B cell (primary cell): Measurements from ENCODE around the gene PRKN.

Experiments
- EZH2 ChIP-seq: IDR thresholded peaks from 2 replicates; pipeline ENCODE4 v1.6.1; 2012; ENCODE audit warnings: borderline replicate concordance, low read depth, mild to moderate bottlenecking, moderate library complexity, low read length; ENCODE audit not compliant: insufficient read depth, poor library complexity, severe bottlenecking
- TF ChIP-seq, protein P1 (sequence below): fragments of 200-600 bp; IDR thresholded peaks from one replicate; pipeline ENCODE4 v1.8.0; 2022; ENCODE audit warnings: antibody characterized with exemption, mild to moderate bottlenecking

DNA sequence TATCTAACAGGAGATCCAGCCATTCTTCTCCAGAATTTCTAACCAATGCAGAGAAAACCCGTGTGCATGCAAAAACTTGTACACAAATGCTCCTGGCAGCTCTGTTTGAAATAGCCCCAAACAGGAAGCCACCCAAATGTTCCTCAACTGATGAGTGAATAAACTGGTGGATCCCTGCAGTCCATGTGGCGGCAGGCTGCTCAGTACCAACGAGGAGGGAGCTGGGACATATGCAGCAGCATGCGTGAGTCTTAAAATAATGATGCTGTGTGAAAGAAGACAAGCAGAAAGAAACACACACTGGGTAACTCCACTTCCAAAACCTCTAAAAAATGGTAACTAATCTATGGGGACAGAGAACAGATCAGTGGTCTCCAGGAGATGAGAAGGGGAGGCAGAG is 911.6 kb downstream of the PRKN start:
- TF ChIP-seq, protein P1, sequence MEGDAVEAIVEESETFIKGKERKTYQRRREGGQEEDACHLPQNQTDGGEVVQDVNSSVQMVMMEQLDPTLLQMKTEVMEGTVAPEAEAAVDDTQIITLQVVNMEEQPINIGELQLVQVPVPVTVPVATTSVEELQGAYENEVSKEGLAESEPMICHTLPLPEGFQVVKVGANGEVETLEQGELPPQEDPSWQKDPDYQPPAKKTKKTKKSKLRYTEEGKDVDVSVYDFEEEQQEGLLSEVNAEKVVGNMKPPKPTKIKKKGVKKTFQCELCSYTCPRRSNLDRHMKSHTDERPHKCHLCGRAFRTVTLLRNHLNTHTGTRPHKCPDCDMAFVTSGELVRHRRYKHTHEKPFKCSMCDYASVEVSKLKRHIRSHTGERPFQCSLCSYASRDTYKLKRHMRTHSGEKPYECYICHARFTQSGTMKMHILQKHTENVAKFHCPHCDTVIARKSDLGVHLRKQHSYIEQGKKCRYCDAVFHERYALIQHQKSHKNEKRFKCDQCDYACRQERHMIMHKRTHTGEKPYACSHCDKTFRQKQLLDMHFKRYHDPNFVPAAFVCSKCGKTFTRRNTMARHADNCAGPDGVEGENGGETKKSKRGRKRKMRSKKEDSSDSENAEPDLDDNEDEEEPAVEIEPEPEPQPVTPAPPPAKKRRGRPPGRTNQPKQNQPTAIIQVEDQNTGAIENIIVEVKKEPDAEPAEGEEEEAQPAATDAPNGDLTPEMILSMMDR = no peak
- TF ChIP-seq EZH2 = no peak
